Dedifferentiated amniotic fluid mesenchymal stem cell (primary cell): ENCODE results near the gene TBL3.
"Not testable (repeated sequence)": the region's sequence is repeated elsewhere in the genome, so short reads cannot be mapped to it uniquely, and the experiment has no call there.

ENCODE experiments used
- DNase-seq: peaks from one replicate; pipeline ENCODE4 v3.0.0-alpha.2; 2016; ENCODE audit errors: extremely low spot score

TBL3 gene

GRCh38 chr16:1942810-1943726 lies 28.8 kb upstream of the TBL3 start, which contains the start of gene MSRB1:
TSS of gene MSRB1 (minus strand) at chr16:1943199. CDS start at chr16:1943156, 43 bp downstream.
- peak; percentile 98 for DNase-seq

DNA sequence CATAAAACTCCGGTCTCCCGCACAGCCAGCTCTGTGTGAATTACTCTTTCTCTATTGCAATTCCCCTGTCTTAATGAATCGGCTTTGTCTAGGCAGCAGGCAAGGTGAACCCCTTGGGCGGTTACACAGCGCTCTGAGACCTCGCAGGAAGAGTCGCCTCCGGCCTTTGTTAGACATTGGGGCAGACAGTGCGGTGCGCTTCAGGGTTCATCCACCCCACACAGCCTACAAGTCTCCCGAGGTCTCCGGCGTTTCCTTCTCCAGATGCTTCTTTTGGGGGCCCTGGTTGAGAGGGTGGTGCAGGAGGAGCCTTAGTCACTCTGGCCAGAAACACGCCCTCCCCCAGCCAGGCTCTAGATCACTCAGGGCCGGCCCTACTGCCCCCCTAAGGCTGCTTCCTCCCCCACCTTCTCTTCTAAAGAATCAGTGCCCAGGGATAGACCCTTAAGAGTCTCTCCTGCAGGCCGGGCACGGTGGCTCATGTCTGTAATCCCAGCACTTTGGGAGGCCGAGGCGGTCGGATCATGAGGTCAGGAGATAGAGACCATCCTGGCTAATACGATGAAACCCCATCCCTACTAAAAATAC lies 27.1 kb upstream of the TBL3 start:
- no peak for DNase-seq

DNA sequence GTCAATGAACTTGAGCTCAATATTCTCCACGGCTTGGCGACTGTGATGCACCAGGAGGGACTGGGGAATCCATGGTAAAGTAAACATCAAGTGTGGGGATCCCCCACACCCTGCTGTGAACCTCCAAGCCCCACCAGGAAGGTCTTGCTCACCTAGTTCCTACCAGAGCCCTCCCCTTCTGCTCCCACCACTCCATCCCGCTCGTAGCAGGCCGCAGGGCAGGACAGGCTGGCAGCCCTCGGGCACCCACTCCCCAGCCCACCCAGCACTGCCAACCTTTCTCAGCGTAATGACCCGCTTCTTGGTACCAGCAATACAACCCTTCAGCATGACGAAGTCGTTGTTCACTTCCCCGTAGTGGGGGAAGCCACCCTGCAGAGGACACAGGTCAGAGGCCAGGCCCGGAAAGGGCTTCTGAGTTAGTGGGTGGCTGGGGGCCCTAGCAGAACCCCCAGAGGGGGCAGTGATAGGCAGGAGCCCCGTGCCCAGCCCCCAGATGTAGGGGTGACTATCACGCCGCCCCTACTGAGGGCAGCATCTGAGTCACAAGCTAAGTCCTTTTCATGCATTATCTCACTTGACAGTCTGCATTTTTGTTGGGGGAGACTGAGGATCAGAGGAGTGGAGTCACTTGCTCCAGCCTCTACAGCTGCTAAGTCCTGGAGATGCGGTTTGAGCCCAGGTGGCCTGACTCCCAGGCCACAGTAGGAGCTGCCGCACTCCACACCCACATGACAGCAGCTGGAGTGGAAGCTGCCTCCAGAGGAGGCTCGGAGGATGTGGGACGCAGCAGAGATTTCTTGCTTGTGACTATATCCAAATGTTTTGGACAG lies 26.1 kb upstream of the TBL3 start:
- DNase-seq, result no peak

DNA sequence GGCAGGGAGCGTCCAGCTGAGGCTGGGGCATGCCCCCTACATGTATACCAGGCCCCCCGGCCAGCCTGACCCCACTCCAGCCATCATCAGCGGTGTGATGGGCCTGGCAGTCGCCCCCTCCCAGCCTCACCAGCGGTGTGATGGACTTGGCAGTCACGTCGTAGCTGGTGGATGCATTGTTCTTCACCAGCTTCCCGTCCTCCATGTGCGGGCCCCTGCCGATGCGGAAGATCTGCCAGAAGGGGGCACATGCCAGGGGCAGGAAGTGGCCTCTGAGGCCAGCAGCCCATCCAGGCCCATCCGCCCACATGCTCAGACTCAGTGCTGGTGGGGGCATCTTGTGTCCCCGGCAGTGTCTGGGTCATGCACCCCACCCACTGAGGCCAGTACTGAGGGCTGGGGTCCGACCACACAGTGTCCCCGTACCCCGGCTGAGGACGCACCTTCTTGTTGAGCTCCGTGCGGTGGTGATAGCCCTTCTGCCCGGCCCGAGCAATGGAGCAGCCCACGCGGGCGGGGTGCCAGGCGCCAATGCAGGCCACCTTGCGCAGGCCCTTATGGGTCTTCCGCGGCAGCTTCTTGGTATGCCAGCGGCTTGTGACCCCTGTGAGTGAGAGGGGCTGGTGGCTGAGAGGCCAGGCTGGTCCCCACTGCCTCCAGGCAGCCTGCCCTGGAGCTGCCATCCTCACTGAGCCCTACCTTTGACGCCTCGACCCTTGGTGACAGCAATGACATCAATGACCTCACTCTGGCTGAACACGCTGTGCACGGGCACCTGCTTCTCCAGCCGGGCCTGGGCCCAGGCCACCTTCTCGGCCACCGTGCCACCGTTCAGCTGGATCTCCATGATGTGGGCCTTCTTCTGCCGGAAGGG lies 25.1 kb upstream of the TBL3 start:
- DNase-seq, result no peak

DNA sequence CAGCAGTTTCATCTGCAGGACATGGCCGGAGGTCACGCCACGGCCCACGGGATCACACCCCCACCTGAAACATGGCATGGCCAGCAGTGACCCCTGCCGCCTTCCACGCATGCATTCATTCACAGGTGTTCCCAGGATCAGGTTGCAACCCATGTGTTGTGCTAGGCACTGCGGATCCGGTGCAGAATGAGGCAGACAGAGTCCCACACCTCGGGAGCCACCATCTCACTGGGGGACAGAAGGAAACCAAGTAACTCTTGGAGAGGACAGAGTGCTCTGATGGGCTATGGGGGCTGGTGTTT lies 24.5 kb upstream of the TBL3 start:
- DNase-seq, result no peak

DNA sequence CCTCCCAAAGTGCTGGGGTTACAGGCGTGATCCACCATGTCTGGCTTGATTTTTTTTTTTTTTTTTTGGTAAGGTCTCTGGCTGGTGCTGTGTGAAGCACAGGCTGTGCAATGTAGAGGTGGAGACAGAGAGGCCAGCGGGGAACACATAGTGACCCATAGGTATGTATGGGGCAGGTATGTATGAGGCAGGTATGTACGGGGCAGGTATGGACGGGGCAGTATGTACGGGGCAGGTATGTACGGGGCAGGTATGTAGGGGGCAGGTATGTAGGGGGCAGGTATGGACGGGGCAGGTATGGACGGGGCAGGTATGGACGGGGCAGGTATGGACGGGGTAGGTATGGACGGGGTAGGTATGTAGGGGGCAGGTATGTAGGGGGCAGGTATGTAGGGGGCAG lies 22.3 kb upstream of the TBL3 start:
- no peak for DNase-seq

- DNase-seq, result no peak
Measured at GRCh38 chr16:1950047-1950446, 21.8 kb upstream of the TBL3 start.

DNA sequence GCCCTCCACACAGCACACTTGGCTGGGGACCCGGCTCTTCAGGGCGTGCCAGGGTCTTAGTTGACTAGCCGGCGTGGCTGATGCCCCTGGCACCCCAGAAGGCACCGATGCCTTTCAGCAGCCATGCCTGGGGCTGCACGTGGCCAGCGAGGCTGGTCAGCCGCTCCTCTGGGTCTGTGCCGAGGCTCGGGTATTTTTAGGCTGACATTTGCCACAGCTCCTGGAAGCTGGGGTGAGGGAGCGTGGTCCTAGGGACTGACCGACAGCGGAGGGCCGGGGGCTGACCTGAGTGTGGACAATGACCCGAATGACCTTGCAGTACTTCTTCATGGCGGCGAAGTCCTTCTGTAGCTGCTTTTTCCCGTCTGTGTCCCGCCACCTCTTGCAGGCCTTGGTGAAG lies 21.3 kb upstream of the TBL3 start:
- no peak for DNase-seq

DNA sequence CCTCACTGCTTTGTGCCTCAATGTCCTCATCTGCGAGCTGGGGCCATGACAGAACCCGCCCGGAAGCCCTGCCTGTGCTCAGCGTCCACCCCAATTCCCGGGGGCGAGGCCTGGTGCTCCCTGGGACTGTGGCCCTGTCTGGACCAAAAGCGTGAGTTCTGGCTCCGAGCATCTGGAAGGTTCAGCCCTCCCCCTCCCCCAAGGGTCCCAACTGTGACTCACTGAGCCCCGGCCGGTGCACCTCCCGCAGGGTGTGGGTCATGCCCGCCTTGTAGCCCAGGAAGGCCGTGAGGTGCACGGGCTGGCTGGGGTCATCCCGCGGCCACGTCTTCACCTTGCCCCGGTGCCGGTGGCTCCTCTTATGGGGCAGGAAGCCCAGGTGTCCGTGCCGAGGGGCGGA lies 18.1 kb upstream of the TBL3 start:
- no peak for DNase-seq

DNA sequence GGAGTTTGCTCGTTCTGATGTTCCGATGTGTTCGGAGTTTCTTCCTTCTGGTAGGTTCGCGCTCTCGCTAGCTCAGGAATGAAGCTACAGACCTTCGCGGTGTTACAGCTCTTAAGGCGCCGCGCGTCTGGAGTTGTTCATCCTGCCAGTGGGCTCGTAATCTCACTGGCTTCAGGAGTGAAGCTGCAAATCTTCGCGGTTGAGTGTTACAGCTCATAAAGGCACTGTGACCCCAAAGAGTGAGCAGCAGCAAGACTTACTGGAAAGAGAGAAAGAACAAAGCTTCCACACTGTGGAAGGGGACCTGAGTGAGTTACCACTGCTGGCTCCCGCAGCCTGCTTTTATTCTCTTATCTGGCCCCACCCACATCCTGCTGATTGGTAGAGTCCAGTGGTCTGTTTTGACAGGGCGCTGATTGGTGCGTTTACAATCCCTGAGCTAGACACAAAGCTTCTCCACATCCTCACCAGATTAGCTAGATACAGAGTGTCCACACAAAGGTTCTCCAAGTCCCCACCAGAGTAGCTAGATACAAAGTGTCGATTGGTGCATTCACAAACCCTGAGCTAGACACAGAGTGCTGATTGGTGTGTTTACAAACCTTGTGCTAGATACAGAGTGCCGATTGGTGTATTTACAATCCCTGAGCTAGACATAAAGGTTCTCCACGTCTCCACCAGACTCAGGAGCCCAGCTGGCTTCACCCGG lies 14.3 kb upstream of the TBL3 start:
- not testable (repeated sequence) for DNase-seq

GRCh38 chr16:1958143-1958491 lies 13.7 kb upstream of the TBL3 start:
- not testable (repeated sequence) for DNase-seq

DNA sequence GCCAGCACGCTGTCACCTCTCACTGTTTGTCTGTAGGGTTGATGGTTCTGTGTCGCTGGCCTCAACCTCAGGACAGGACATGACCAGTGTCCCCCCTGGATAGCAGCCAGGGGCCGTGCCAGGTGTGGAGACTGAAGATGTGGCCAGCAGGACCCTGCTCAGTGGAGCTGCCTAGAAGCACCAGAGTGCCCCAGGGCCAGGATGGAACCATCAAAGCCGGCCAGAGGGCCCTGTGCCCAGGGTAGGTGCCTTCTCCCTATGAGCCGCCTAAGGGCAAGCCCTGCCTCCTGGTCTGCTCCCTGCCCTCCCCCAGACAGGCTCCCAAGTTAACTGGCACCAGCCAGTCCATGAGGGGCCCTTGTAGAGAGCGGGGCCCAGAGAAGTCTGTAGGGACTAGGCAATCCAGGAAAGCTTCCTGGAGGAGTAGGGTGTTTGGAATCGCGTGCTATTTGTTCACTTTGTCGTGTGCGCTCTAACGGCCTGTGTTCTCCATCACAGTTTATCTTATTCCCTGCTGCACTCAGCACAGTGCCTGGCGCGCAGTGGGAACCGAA lies 13.1 kb upstream of the TBL3 start:
- no peak for DNase-seq

GRCh38 chr16:1959269-1960039 lies 12.4 kb upstream of the TBL3 start, which contains the start of gene NDUFB10:
TSS of gene NDUFB10 (plus strand) at chr16:1959538. CDS start at chr16:1959625, 87 bp downstream.
- DNase-seq, result peak; percentile 76

DNA sequence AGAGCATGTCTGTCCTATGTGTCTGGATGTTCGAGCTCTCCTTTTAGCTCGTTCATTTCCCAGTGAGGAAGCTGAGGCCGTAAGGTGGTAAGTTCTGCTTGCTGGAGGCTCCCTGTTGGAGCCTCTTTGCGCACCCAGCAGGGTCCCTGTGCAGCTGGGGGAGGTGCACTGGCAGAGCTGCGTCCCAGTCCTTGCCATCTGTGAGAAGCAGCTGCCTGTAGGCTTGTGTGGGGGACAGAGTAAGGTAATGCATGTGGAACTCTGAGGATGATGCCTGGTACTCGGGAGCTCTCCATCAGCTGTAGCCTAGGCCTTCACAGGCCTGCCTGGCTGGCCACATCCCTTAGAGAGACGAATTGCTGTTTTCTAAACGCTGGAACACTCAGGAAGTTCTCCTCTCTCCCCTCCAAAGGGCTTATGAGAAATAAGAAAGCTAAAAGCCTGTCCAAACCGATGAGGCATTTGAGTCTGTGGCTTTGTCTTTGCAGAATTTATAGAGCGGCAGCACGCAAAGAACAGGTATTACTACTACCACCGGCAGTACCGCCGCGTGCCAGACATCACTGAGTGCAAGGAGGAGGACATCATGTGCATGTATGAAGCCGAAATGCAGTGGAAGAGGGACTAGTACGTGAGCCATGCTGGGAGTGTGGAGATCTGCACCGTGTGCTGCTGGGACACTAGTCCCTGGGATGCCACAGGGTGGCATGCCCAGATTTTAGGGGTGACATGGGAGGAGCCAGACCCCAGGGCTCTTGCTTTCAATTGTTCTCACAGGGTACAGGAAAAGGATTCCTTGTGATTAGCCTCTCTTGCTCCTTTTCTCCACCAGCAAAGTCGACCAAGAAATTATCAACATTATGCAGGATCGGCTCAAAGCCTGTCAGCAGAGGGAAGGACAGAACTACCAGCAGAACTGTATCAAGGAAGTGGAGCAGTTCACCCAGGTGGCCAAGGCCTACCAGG lies 10.9 kb upstream of the TBL3 start:
- no peak for DNase-seq

GRCh38 chr16:1961651-1962067 lies 10.2 kb upstream of the TBL3 start:
- DNase-seq, result no peak

DNA sequence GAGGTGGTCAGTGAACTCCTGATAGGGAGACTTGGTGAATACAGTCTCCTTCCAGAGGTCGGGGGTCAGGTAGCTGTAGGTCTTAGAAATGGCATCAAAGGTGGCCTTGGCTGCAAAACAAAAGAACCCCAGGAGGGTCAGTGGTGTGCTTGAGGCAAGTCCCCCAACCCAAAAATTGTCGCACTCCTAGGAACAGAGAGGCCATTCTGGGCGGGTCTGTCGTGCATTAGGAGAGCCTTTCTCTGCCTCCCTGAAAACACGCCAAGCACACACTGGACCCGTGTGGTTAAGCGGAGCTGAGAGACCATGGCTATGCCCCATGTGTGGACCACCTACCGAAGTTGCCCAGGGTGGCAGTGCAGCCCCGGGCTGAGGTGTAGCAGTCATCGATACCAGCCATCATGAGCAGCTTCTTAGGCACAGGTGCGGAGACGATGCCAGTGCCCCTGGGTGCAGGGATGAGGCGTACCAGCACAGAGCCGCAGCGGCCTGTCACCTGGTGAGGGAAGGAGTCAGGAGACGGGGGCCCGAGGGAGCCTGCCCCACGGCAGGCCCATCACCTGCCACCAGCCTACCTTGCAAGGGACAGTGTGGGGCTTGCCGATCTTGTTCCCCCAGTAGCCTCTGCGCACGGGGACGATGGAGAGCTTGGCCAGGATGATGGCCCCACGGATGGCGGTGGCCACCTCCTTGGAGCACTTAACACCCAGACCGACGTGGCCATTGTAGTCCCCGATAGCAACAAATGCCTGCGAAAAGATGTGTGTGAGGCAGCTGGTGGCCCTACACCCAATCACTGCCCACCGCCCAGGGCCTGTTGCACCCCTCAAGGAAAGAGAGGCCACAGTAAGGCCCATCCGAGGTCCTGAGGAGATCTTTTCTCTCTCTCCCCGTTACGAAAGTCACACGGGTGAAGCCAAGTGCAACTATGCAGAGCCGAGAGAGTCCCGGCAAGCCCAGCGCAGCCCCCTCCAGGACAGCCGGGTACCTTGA lies 9.4 kb upstream of the TBL3 start:
- not testable (repeated sequence) for DNase-seq

DNA sequence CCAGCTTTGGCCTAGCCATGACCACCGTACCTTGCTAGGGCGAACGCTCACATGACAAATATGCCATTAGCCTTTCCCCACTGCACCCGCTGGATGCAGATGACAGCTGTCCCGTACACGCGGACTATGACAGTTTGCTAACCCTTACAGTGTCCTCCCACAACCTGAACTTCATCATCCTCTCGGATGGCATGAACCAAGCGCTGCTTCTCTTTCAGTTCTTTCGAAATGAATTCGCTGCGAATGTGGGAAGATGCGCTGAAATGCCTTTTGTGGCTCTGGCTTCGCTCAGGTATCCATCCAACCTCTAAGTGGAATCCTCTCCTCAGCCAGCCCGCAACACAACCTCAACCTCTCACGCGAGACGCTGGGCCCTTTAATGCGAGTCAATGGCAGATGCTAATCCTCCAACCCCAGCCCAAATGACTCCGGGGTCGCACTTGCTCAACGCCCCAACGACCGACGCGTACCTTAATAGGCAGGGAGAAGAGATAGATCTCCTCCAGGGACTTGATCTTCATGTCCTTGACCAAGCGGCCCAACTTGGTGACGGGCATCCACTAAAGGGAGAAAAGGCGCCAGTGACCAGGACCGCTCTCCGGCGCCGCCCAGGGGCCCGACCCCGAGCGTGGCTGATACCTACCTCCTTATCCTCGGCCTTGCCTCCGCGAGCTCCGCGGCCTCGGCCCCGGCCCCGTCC lies 7.9 kb upstream of the TBL3 start:
- no peak for DNase-seq
